ENCODE data around the gene SLC10A6.
"Not testable (repeated sequence)": the region's sequence is repeated elsewhere in the genome, so short reads cannot be mapped to it uniquely, and the experiment has no call there.

- TF ChIP-seq EZH2 (IDR thresholded peaks at IDR 0.05; ENCODE audit: low read length, unreplicated experiment); CTCF (conservative IDR thresholded peaks at IDR 0.05; ENCODE audit: low read depth, low read length): not testable (repeated sequence)
These were observed 26.3 kb upstream of the SLC10A6 start for GRCh38 chr4:86875436-86875835.

Data from PC-3 (cell line).